Measurements from ENCODE around the gene ADAMTS18.

ADAMTS18 gene

GRCh38 chr16:77437859-77438258 lies 3.0 kb upstream of the ADAMTS18 start:
- Histone ChIP-seq H3K4me1 (ENCODE audit: control insufficient read depth, insufficient read depth, low read length, poor library complexity, severe bottlenecking) (peaks cover 19% of the 10 kb centered on the region), H3K36me3 (ENCODE audit: control insufficient read depth, insufficient read depth, low read length) (no peaks in the 10 kb centered on the region), H3K9me3 (ENCODE audit: control insufficient read depth, low read length) (no peaks in the 10 kb centered on the region), H3K27ac (ENCODE audit: low read depth, low read length, severe bottlenecking) (peak overlapping the region; percentile 10), H3K4me3 (ENCODE audit: extremely low read depth, insufficient read depth, low read length, poor library complexity, severe bottlenecking) (no peak overlapping the region)
- WGBS, 2 experiments (ENCODE audit: insufficient coverage in 2 of 2), result 59 to 76% methylated on average over 2 of the region's 2 CpGs

DNA sequence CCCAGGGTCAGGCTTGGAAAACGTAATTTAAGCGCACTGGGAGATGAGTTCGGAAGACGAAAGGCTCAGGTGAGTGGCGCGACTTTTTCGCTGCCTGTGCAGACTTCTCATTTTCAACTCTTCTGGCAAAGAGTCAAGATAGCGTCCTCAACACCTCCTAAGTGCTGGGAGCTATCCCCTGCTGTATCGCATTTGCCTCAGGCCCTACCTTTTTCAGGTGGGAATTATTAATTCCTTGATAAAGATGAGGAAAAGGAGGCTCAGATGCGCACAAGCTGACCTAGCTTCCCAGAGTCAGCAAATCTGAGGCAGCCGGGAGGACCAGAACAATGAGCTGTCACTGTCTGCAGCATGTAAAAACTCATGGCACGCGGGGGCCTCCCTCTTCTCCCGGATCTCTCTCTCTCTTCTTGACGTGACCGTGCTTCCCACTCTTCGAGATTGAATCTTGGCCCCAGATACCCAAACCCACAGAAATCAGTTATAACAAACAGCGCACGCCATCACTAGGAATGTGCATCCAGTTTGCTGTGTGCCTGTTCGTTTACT lies 512 bp upstream of the ADAMTS18 start:
- Histone ChIP-seq H3K4me3 (ENCODE audit: extremely low read depth, insufficient read depth, low read length, poor library complexity, severe bottlenecking) (peak overlapping the region; percentile 48), H3K4me1 (ENCODE audit: control insufficient read depth, insufficient read depth, low read length, poor library complexity, severe bottlenecking) (peaks cover 19% of the 10 kb centered on the region), H3K9me3 (ENCODE audit: control insufficient read depth, low read length) (no peaks in the 10 kb centered on the region), H3K27ac (ENCODE audit: low read depth, low read length, severe bottlenecking) (no peak overlapping the region), H3K36me3 (ENCODE audit: control insufficient read depth, insufficient read depth, low read length) (no peaks in the 10 kb centered on the region)
- 28 to 35% methylated on average over 9 to 18 of the region's 20 CpGs for WGBS, 2 experiments (ENCODE audit: insufficient coverage in 2 of 2)

DNA sequence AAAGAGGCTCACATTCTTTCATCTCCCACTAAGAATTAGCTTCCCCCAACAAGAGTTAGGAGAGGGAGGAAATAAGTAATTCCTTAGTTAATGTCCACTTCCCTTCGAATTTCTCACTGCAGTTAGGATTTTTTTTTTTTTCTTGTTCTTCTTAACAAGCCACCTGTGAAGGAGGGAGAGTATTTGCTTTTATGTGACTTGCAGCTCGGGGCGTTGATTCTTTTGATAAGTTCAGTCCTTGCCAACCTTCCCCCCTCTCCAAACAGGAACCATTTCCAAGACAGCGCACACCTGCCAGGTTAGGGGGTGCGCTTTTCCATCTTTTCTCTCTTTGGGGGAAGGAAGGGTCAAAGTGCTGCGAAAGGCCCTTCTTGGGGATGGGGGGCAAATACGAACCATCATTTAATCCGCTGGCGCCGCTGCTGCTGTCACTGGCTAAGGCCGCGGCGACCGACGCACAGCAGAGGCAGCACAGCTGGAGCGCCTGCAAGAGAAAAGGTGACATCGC lies 758 bp downstream of the ADAMTS18 start:
- 2 to 3% methylated on average over 5 to 11 of the region's 17 CpGs for WGBS, 2 experiments (ENCODE audit: insufficient coverage in 2 of 2)
- no peak overlapping the region for H3K27ac ChIP-seq (ENCODE audit: low read depth, low read length, severe bottlenecking)
- peaks cover 3% of the 10 kb centered on the region for H3K36me3 ChIP-seq (ENCODE audit: control insufficient read depth, insufficient read depth, low read length)
- H3K9me3 ChIP-seq (ENCODE audit: control insufficient read depth, low read length), result no peaks in the 10 kb centered on the region
- peak overlapping the region; percentile 48 for H3K4me3 ChIP-seq (ENCODE audit: extremely low read depth, insufficient read depth, low read length, poor library complexity, severe bottlenecking)
- H3K4me1 ChIP-seq (ENCODE audit: control insufficient read depth, insufficient read depth, low read length, poor library complexity, severe bottlenecking), result peaks cover 11% of the 10 kb centered on the region

- H3K4me3 ChIP-seq (ENCODE audit: extremely low read depth, insufficient read depth, low read length, poor library complexity, severe bottlenecking), result no peak overlapping the region
- H3K9me3 ChIP-seq (ENCODE audit: control insufficient read depth, low read length), result no peaks in the 10 kb centered on the region
- WGBS, 2 experiments (ENCODE audit: insufficient coverage in 2 of 2), result 66 to 79% methylated on average over 4 of the region's 6 CpGs
- no peak overlapping the region for H3K27ac ChIP-seq (ENCODE audit: low read depth, low read length, severe bottlenecking)
- H3K4me1 ChIP-seq (ENCODE audit: control insufficient read depth, insufficient read depth, low read length, poor library complexity, severe bottlenecking), result peaks cover 4% of the 10 kb centered on the region
- peaks cover 3% of the 10 kb centered on the region for H3K36me3 ChIP-seq (ENCODE audit: control insufficient read depth, insufficient read depth, low read length)
Observed at GRCh38 chr16:77433146-77433545, 1.7 kb downstream of the ADAMTS18 start.

GRCh38 chr16:77432264-77432663 lies 2.6 kb downstream of the ADAMTS18 start:
- Histone ChIP-seq H3K4me3 (ENCODE audit: extremely low read depth, insufficient read depth, low read length, poor library complexity, severe bottlenecking) (no peak overlapping the region), H3K9me3 (ENCODE audit: control insufficient read depth, low read length) (no peaks in the 10 kb centered on the region), H3K27ac (ENCODE audit: low read depth, low read length, severe bottlenecking) (no peak overlapping the region), H3K36me3 (ENCODE audit: control insufficient read depth, insufficient read depth, low read length) (peaks cover 3% of the 10 kb centered on the region), H3K4me1 (ENCODE audit: control insufficient read depth, insufficient read depth, low read length, poor library complexity, severe bottlenecking) (peaks cover 4% of the 10 kb centered on the region)

DNA sequence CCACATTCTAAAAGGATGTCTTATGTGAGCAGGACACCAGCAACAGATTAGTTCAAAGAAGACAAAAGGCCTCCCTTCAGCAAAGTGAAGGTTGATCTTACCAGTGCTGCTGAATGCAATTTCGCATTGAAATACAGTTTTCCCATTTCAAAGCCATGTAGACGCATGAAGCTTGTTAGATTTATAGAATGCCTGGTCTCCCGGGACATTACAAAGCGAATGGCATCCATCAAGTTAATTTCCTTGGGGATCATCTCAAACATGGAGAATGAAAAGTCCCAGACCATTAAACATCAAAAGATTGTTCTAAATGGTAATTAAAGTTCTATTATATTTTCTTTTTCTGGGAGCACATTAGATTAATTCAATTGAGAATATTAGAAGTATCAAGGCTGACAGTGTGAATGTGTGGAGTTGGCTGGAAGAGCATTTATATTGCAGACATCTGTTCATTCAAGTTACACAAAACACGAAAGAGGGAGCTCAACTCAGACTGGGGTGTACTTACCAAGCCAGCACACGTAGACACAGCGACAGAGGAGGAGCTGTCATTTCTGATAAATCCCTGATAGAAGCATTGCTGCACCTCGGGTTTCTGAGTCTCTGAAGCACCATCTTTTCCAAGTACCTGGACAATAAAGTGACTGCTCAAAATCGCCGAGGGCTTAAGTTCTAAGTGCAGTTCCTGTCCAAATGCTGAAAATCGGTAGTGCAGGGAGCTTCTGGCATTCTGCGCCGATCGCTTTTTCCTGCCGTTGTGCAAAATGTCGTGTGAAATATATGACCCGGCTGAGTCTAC lies 3.8 kb downstream of the ADAMTS18 start:
- WGBS, 2 experiments (ENCODE audit: insufficient coverage in 2 of 2), result 91 to 93% methylated on average over 14 to 17 of the region's 17 CpGs
- H3K4me3 ChIP-seq (ENCODE audit: extremely low read depth, insufficient read depth, low read length, poor library complexity, severe bottlenecking), result no peak overlapping the region
- no peaks in the 10 kb centered on the region for H3K9me3 ChIP-seq (ENCODE audit: control insufficient read depth, low read length)
- H3K36me3 ChIP-seq (ENCODE audit: control insufficient read depth, insufficient read depth, low read length), result peaks cover 3% of the 10 kb centered on the region
- no peaks in the 10 kb centered on the region for H3K4me1 ChIP-seq (ENCODE audit: control insufficient read depth, insufficient read depth, low read length, poor library complexity, severe bottlenecking)
- no peak overlapping the region for H3K27ac ChIP-seq (ENCODE audit: low read depth, low read length, severe bottlenecking)

DNA sequence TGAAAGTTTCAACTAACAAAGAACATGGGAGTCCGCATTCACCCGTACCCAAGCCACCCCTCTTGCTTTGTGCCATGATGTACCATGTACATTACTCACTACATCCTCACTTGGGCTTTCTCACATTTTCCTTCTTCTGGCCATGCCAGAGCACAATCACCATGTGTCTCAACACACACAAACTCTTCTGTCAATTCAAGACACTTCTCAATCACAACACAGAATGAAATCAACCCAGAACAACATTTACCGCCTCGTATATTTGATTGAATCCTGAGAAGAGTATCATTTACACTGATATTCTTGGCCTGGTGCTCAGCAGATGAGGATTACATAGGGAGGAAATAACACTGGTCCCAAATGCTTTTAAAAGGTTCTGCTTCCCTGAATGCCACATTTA lies 4.5 kb downstream of the ADAMTS18 start:
- WGBS, 2 experiments (ENCODE audit: insufficient coverage in 2 of 2), result 93 to 95% methylated on average over 4 of the region's 4 CpGs
- H3K4me3 ChIP-seq (ENCODE audit: extremely low read depth, insufficient read depth, low read length, poor library complexity, severe bottlenecking), result no peak overlapping the region
- no peak overlapping the region for H3K27ac ChIP-seq (ENCODE audit: low read depth, low read length, severe bottlenecking)
- H3K36me3 ChIP-seq (ENCODE audit: control insufficient read depth, insufficient read depth, low read length), result peaks cover 3% of the 10 kb centered on the region
- H3K9me3 ChIP-seq (ENCODE audit: control insufficient read depth, low read length), result no peaks in the 10 kb centered on the region
- H3K4me1 ChIP-seq (ENCODE audit: control insufficient read depth, insufficient read depth, low read length, poor library complexity, severe bottlenecking), result no peaks in the 10 kb centered on the region

DNA sequence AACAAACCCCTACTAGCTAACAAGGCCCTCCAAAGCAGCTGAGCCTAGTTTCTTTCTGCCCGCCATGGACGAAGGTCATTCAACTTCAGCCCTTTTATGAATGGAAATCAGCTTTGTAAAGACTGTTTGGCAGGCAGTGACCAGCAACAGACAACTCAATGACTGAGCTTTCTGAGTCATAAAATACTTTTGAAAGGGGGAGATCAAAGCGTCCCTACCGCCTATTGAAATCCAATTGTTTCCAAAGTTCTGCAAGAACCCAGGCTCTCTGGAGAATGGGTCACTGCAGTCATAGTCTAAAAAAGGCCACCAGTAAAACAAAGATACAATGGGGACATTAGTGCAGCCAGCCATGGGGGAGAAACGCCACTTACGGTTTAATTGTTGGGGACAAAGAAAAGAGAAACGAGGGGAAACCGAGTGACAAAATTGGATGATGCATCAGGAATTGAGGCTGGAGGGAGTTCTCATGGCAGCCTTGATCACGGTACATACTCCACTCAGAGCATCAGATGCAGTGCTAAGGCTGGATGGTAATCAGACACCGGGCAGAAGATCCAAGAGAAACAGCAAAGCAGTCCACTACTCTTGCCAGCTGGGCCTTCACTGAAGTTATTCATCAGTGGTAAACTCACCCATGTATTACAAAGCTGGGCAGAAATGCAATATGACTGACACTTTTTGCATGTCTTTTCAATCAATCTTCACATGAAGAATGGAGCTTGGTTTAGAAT lies 9.8 kb downstream of the ADAMTS18 start:
- Histone ChIP-seq H3K9me3 (ENCODE audit: control insufficient read depth, low read length) (no peaks in the 10 kb centered on the region), H3K4me1 (ENCODE audit: control insufficient read depth, insufficient read depth, low read length, poor library complexity, severe bottlenecking) (peaks cover 9% of the 10 kb centered on the region), H3K4me3 (ENCODE audit: extremely low read depth, insufficient read depth, low read length, poor library complexity, severe bottlenecking) (no peak overlapping the region), H3K27ac (ENCODE audit: low read depth, low read length, severe bottlenecking) (peak overlapping the region; percentile 50), H3K36me3 (ENCODE audit: control insufficient read depth, insufficient read depth, low read length) (peaks cover 1% of the 10 kb centered on the region)
- WGBS, 2 experiments (ENCODE audit: insufficient coverage in 2 of 2), result 77 to 84% methylated on average over 7 to 9 of the region's 10 CpGs

DNA sequence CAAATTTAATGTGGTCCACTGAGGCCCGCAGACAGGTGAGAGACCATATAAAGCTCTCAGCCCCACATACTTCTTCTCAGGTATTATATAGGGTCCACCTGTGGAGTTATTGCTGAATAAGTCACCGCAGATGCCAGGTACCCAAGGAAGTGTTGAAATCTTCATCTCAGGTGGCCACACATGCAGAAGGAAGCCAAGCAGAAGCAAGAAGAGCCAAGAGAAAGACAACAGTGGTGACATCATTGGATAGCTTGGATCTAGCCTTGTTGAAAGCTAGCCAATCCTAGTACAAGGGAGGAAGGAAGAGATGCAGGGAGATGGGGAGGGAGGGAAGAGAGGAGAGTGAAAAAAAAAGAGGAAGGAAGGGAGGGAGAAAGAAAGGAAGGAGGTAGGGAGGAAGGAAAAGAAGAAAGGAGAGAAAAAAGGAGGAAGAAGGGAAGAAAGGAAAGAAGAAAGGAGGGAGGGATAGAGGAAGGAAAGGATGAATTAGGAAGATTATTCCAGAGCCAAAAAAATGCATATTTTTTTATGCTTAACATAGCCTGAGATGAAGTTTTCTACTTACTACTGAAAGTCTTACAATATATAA lies 12.5 kb downstream of the ADAMTS18 start:
- Histone ChIP-seq H3K4me1 (ENCODE audit: control insufficient read depth, insufficient read depth, low read length, poor library complexity, severe bottlenecking) (peaks cover 9% of the 10 kb centered on the region), H3K4me3 (ENCODE audit: extremely low read depth, insufficient read depth, low read length, poor library complexity, severe bottlenecking) (no peak overlapping the region), H3K27ac (ENCODE audit: low read depth, low read length, severe bottlenecking) (no peak overlapping the region), H3K9me3 (ENCODE audit: control insufficient read depth, low read length) (no peaks in the 10 kb centered on the region), H3K36me3 (ENCODE audit: control insufficient read depth, insufficient read depth, low read length) (no peaks in the 10 kb centered on the region)
- 100% methylated on average over 1 to 2 of the region's 2 CpGs for WGBS, 2 experiments (ENCODE audit: insufficient coverage in 2 of 2)

DNA sequence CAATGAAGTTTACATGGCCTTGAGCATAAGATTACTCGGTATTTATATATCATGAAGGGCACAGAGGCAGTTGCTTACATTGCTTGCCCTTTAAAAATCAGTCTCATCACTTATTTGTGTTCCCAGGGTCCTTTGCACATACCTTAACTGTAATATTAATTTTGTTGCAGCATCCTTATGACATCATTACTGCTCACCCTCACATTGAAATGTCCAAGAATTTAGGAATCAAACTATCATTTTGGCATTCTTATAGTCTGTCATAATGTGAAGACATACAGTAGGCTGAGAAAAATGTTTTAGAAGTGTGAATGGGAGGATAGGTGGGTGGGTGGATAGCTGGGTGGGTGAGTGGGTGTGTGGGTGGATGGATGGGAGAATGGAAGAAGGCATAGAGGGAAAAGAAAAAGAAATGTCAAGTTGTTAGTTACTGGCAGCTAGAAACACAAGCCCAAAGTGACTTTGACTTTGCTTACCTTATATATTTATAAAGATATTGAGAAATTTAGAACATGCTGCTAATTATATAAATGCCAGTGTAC lies 17.8 kb downstream of the ADAMTS18 start:
- Histone ChIP-seq H3K4me3 (ENCODE audit: extremely low read depth, insufficient read depth, low read length, poor library complexity, severe bottlenecking) (no peak overlapping the region), H3K27ac (ENCODE audit: low read depth, low read length, severe bottlenecking) (no peak overlapping the region), H3K36me3 (ENCODE audit: control insufficient read depth, insufficient read depth, low read length) (peaks cover 7% of the 10 kb centered on the region), H3K9me3 (ENCODE audit: control insufficient read depth, low read length) (no peaks in the 10 kb centered on the region), H3K4me1 (ENCODE audit: control insufficient read depth, insufficient read depth, low read length, poor library complexity, severe bottlenecking) (no peaks in the 10 kb centered on the region)
- 50% methylated on average over 1 of the region's 1 CpG; no CpG with 5 or more reads in 1 of the 2 experiments for WGBS, 2 experiments (ENCODE audit: insufficient coverage in 2 of 2)

Data from mesodermal cell (in vitro differentiated cells).